ENCODE data around the gene TBX1.
A peak's percentile ranks its signal among the peaks of the same experiment; 100 is the strongest.
"Not testable (repeated sequence)": the region's sequence is repeated elsewhere in the genome, so short reads cannot be mapped to it uniquely, and the experiment has no call there.

The TBX1 gene

GRCh38 chr22:19770349-19771220 lies 10.0 kb downstream of the TBX1 start:
- Histone ChIP-seq H4K20me1 (peaks cover 31% of the 10 kb centered on the region), H3K27ac (no peak overlapping the region), H3K27me3 (peaks cover 68% of the 10 kb centered on the region), H3K4me2 (no peak overlapping the region), H3K9ac (no peak overlapping the region), H3K9me3 (no peaks in the 10 kb centered on the region), H3K36me3 (no peaks in the 10 kb centered on the region), H3K4me1 (peaks cover 72% of the 10 kb centered on the region), H3K4me3 (no peak overlapping the region)
- TF ChIP-seq Cebpa-rat (IDR thresholded peaks at IDR 0.05): no peak

GRCh38 chr22:19772422-19772672 lies 11.8 kb downstream of the TBX1 start:
- Histone ChIP-seq H3K4me3 (peak overlapping the region; percentile 41; the same call in 1 of the 2 replicates), H3K4me1 (peaks cover 69% of the 10 kb centered on the region), H3K36me3 (no peaks in the 10 kb centered on the region), H3K27ac (peak overlapping the region; percentile 57; the same call in 1 of the 2 replicates), H3K9ac (peak overlapping the region; percentile 26; the same call in 1 of the 2 replicates), H3K27me3 (peaks cover 50% of the 10 kb centered on the region), H3K9me3 (no peaks in the 10 kb centered on the region), H3K4me2 (peak overlapping the region; percentile 91), H4K20me1 (peaks cover 14% of the 10 kb centered on the region)
- TF ChIP-seq Cebpa-rat (IDR thresholded peaks at IDR 0.05): no peak

DNA sequence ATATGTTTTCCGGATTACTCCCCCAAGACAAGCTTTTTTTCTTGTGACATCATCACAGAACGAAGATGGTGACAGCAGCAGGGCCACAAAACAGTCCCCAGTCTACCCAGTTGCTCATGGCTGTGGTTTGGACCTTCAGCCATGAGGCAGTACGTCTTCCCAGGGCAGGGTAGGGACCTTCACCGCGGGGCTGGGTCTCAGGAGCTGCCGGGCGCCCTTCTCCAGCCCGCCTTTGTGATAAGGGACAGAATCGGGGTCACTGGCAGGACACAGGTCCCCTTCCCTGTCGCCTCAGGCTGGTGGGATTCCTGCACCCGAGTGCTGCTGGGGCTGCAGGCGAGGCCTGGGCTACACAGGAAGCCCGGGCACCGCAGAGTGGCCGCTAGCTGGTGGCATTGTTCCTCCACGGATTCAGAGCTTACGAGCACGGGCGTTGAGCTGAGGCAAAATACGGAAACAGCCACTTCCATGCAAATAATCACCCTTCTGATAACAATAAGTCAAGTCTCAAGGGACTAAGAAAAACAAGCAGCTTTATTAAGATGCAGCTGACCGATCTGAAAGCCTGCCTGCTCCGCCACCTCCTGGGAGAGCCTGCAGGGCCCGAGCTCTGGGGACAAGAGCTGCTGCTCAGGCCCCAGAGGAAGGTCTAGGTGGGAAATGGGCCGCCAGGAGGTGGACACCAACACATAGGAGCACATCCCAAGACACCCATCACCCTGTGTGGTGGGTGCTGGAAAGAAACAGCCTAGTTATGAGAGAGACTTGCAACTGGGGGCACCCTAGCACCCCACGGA lies 12.3 kb downstream of the TBX1 start:
- Histone ChIP-seq H3K9me3 (no peaks in the 10 kb centered on the region), H3K27me3 (peaks cover 45% of the 10 kb centered on the region), H3K4me3 (peak overlapping the region; percentile 41), H3K4me1 (peaks cover 64% of the 10 kb centered on the region), H4K20me1 (peaks cover 9% of the 10 kb centered on the region), H3K36me3 (no peaks in the 10 kb centered on the region), H3K4me2 (peak overlapping the region; percentile 91), H3K9ac (peak overlapping the region; percentile 26), H3K27ac (peak overlapping the region; percentile 57)
- no peak for TF ChIP-seq Cebpa-rat (IDR thresholded peaks at IDR 0.05)

GRCh38 chr22:19773470-19774040 lies 13.0 kb downstream of the TBX1 start:
- peaks cover 38% of the 10 kb centered on the region for H3K27me3 ChIP-seq
- peaks cover 59% of the 10 kb centered on the region for H3K4me1 ChIP-seq
- H3K27ac ChIP-seq: peak overlapping the region; percentile 57
- H3K4me3 ChIP-seq: peak overlapping the region; percentile 41
- no peaks in the 10 kb centered on the region for H3K9me3 ChIP-seq
- H3K4me2 ChIP-seq: peak overlapping the region; percentile 91
- H4K20me1 ChIP-seq: 0 out of 2 replicates have a peak, but pooled peaks cover 5% of the 10 kb centered on the region
- no peak for TF ChIP-seq Cebpa-rat (IDR thresholded peaks at IDR 0.05)
- peak overlapping the region; percentile 26 for H3K9ac ChIP-seq
- no peaks in the 10 kb centered on the region for H3K36me3 ChIP-seq

GRCh38 chr22:19774628-19775027 lies 14.1 kb downstream of the TBX1 start:
- no peak for TF ChIP-seq Cebpa-rat (IDR thresholded peaks at IDR 0.05)
- Histone ChIP-seq H3K36me3 (no peaks in the 10 kb centered on the region), H4K20me1 (no peaks in the 10 kb centered on the region), H3K27ac (no peak overlapping the region), H3K9ac (no peak overlapping the region), H3K4me3 (no peak overlapping the region), H3K4me2 (no peak overlapping the region; the same call in 1 of the 2 replicates), H3K27me3 (peaks cover 27% of the 10 kb centered on the region), H3K9me3 (no peaks in the 10 kb centered on the region), H3K4me1 (peaks cover 59% of the 10 kb centered on the region)

- H3K4me2 ChIP-seq: peak overlapping the region; percentile 77
- H3K27me3 ChIP-seq: peaks cover 17% of the 10 kb centered on the region
- peaks cover 69% of the 10 kb centered on the region for H3K4me1 ChIP-seq
- no peak overlapping the region for H3K9ac ChIP-seq
- H3K4me3 ChIP-seq: no peak overlapping the region
- H4K20me1 ChIP-seq: no peaks in the 10 kb centered on the region
- no peak overlapping the region for H3K27ac ChIP-seq
- no peak for TF ChIP-seq Cebpa-rat (IDR thresholded peaks at IDR 0.05)
- no peaks in the 10 kb centered on the region for H3K36me3 ChIP-seq
- no peaks in the 10 kb centered on the region for H3K9me3 ChIP-seq
These were observed 15.1 kb downstream of the TBX1 start for GRCh38 chr22:19775496-19776325.

DNA sequence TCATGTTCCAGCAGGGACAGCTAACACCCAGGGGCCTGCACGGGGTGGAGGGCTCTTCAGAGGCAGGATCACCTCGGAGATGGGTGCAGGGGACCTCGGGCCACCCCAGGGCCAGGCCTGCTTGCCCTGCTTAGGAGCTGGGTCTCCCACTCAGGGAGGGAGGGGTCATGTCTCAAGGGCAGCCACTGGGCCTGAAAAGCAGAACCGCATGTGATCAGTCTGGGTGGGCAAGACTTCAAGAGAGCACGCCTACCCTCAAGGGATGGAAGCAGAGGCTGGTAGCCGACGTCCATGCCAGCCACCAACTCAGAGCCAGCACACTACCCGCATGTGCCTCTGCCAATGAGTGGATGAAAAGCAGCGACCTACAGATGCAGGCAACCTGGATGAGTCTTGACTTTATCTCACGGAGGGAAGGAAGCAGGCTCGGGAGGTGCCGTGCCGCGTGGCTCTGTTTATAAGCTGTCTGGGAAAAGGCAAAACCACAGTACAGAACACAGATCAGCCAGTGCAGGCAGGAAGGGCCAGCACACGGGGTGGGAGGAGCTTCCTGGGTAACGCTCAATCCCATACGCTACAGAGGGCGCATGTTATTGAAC lies 16.0 kb downstream of the TBX1 start:
- peaks cover 71% of the 10 kb centered on the region for H3K4me1 ChIP-seq
- H3K27me3 ChIP-seq: peaks cover 8% of the 10 kb centered on the region
- H3K9me3 ChIP-seq: peaks cover 7% of the 10 kb centered on the region
- H3K27ac ChIP-seq: no peak overlapping the region
- TF ChIP-seq Cebpa-rat (IDR thresholded peaks at IDR 0.05): no peak
- H3K36me3 ChIP-seq: no peaks in the 10 kb centered on the region
- no peak overlapping the region for H3K9ac ChIP-seq
- H3K4me3 ChIP-seq: no peak overlapping the region
- no peaks in the 10 kb centered on the region for H4K20me1 ChIP-seq
- peak overlapping the region; percentile 77 for H3K4me2 ChIP-seq

DNA sequence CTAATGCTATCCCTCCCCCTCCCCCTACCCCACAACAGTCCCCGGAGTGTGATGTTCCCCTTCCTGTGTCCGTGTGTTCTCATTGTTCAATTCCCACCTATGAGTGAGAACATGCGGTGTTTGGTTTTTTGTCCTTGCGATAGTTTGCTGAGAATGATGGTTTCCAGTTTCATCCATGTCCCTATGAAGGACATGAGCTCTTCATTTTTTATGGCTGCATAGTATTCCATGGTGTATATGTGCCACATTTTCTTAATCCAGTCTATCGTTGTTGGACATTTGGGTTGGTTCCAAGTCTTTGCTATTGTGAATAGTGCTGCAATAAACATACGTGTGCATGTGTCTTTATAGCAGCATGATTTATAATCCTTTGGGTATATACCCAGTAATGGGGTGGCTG lies 16.6 kb downstream of the TBX1 start:
- H3K27ac ChIP-seq, H3K36me3 ChIP-seq, H4K20me1 ChIP-seq, H3K4me3 ChIP-seq, H3K27me3 ChIP-seq, H3K9ac ChIP-seq, H3K4me2 ChIP-seq: not testable (repeated sequence)
- peaks cover 14% of the 10 kb centered on the region for H3K9me3 ChIP-seq
- H3K4me1 ChIP-seq: peaks cover 64% of the 10 kb centered on the region

DNA sequence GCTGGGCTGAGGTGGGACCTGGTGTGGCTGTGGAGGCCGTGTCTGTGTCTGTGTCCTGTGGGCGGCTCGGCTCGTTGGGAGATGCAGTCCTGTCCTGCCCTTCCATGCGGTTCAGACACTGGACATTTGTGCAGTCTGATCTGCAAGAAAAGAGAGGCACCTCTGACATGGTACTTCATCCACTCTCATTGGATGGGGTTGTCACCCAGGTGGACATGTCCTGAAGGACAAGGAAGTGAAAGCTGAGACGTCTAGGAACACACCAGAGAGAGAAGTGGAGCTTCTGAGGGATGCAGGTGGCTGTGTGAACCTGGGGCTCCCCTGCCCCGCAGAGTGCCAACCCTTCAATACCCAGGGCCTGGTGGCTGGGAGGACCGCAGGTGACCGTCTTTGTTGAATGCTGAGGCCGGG lies 18.4 kb downstream of the TBX1 start:
- Histone ChIP-seq H3K9me3 (peaks cover 22% of the 10 kb centered on the region), H4K20me1 (no peaks in the 10 kb centered on the region), H3K27ac (no peak overlapping the region), H3K4me1 (peaks cover 46% of the 10 kb centered on the region), H3K4me2 (peak overlapping the region; percentile 53), H3K36me3 (no peaks in the 10 kb centered on the region), H3K4me3 (no peak overlapping the region), H3K27me3 (no peaks in the 10 kb centered on the region), H3K9ac (no peak overlapping the region)
- TF ChIP-seq Cebpa-rat (IDR thresholded peaks at IDR 0.05): no peak
